ENCODE data around the gene UBE2G2. TPM values are rescaled to one million over a fixed set of nuclear protein-coding genes. Genes with fewer than 3 reads are reported as not detected.

Gene UBE2G2
- total RNA-seq, 1 experiment from 2014 or later: 121 TPM

DNA sequence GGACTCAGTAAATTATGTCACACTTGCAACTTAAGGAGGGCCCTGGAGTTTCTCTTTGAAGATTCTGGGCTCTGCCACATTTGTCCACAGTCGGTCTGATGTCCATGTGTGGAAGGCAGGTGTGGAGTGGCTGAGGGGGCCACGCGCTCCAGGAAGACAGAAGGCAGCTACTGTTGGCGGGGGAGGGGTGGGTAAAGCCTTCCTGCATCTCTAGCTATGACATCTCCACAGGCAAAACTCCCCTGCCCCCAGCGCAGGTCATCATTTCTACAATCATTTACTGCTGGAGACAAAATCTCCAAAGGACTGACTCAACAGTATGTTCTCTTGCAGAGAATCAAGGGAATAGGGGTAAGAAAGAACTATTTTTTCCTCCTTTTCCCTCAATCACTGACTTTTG lies 78.9 kb downstream of the UBE2G2 start:
- WGBS (ENCODE audit: extremely low coverage, insufficient read length, low lambda C conversion rate): no CpG with 5 or more reads among the region's 5 CpGs
- no peaks in the 10 kb centered on the region for H3K9me3 ChIP-seq (ENCODE audit: control insufficient read depth, low read depth, low read length)
- no peaks in the 10 kb centered on the region for H3K4me1 ChIP-seq (ENCODE audit: insufficient read depth, low read length)
- H3K9ac ChIP-seq (ENCODE audit: extremely low read depth, insufficient read length, low read length): no peak overlapping the region
- H3K4me2 ChIP-seq (ENCODE audit: insufficient read depth, insufficient read length, low read length): peak overlapping the region; percentile 40
- H3K27ac Mint-ChIP-seq: no peak overlapping the region
- H3K4ac ChIP-seq (ENCODE audit: low read depth, low read length): no peak overlapping the region
- no peak overlapping the region for H2BK120ac ChIP-seq (ENCODE audit: low read depth, low read length, poor library complexity, severe bottlenecking)
- peaks cover 0 to 4% of the 10 kb centered on the region in 2 experiments; a peak in 2 of 5 replicates for H3K9me3 Mint-ChIP-seq
- H4K20me1 ChIP-seq (ENCODE audit: control insufficient read depth, insufficient read depth, insufficient read length): no peaks in the 10 kb centered on the region
- H2AK5ac ChIP-seq (ENCODE audit: insufficient read length, low read length): no peak overlapping the region
- no peak overlapping the region for H3K56ac ChIP-seq (ENCODE audit: insufficient read length, low read depth, low read length)
- H3T11ph ChIP-seq (ENCODE audit: low read length): no peak overlapping the region
- no peak overlapping the region for H2BK15ac ChIP-seq (ENCODE audit: low read depth, low read length)
- no peak overlapping the region for H3K18ac ChIP-seq (ENCODE audit: insufficient read length, low read depth, low read length)
- H3K79me1 ChIP-seq (ENCODE audit: insufficient read depth, low read depth, low read length, poor library complexity, severe bottlenecking): no peaks in the 10 kb centered on the region
- no peak overlapping the region for H2BK12ac ChIP-seq (ENCODE audit: insufficient read length, low read depth, low read length)
- no peaks in the 10 kb centered on the region for H3K36me3 Mint-ChIP-seq (ENCODE audit: insufficient read depth in 1 of 3, low read depth in 3 of 3)
- no peaks in the 10 kb centered on the region for H3K79me2 ChIP-seq (ENCODE audit: insufficient read depth, low read length)
- TF ChIP-seq, protein P1, sequence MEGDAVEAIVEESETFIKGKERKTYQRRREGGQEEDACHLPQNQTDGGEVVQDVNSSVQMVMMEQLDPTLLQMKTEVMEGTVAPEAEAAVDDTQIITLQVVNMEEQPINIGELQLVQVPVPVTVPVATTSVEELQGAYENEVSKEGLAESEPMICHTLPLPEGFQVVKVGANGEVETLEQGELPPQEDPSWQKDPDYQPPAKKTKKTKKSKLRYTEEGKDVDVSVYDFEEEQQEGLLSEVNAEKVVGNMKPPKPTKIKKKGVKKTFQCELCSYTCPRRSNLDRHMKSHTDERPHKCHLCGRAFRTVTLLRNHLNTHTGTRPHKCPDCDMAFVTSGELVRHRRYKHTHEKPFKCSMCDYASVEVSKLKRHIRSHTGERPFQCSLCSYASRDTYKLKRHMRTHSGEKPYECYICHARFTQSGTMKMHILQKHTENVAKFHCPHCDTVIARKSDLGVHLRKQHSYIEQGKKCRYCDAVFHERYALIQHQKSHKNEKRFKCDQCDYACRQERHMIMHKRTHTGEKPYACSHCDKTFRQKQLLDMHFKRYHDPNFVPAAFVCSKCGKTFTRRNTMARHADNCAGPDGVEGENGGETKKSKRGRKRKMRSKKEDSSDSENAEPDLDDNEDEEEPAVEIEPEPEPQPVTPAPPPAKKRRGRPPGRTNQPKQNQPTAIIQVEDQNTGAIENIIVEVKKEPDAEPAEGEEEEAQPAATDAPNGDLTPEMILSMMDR (conservative IDR thresholded peaks at IDR 0.05): no peak
- H3K27me3 ChIP-seq (ENCODE audit: insufficient read depth, low read length): no peaks in the 10 kb centered on the region; the same call in 1 of the 2 replicates
- no peak overlapping the region for H4K5ac ChIP-seq (ENCODE audit: insufficient read length, low read depth, low read length)
- H3K4me3 Mint-ChIP-seq: peak overlapping the region in 1 of 2 experiments; percentile 58; a peak in 1 of 5 replicates
- H2BK5ac ChIP-seq (ENCODE audit: insufficient read length, low read length): no peak overlapping the region
- DNase-seq: peak; percentile 30
- peaks cover 26% of the 10 kb centered on the region for H3K27me3 Mint-ChIP-seq (ENCODE audit: low read depth)
- H2BK20ac ChIP-seq (ENCODE audit: low read depth, low read length, poor library complexity, severe bottlenecking): no peak overlapping the region
- no peak overlapping the region for H3K14ac ChIP-seq (ENCODE audit: insufficient read depth, low read length)
- H2AFZ ChIP-seq (ENCODE audit: low read length): no peak overlapping the region
- no peak overlapping the region for H3K23ac ChIP-seq (ENCODE audit: insufficient read length, low read depth, low read length)
- H4K91ac ChIP-seq (ENCODE audit: insufficient read length, low read depth, low read length): no peak overlapping the region
- H3K23me2 ChIP-seq (ENCODE audit: insufficient read length, low read depth, low read length, poor library complexity, severe bottlenecking): no peaks in the 10 kb centered on the region
- no peak overlapping the region for H4K8ac ChIP-seq (replicated peaks; ENCODE audit: insufficient read length, low read depth, low read length)
- H3K27ac ChIP-seq (ENCODE audit: insufficient read length, low read depth, low read length): no peak overlapping the region
- peaks cover 22 to 28% of the 10 kb centered on the region in 2 experiments for H3K4me1 Mint-ChIP-seq

All from H9 (cell line).